Activated CD4-positive, CD25-positive, alpha-beta regulatory T cell treated with anti-CD3 and anti-CD28 coated beads, Interleukin-2, amount 50 U/mL, for 72 hours (primary cell): Measurements from ENCODE around the gene RBP5.

Source experiments
- DNase-seq: peaks from one replicate; pipeline ENCODE4 v3.0.0; 2021

RBP5 gene

DNA sequence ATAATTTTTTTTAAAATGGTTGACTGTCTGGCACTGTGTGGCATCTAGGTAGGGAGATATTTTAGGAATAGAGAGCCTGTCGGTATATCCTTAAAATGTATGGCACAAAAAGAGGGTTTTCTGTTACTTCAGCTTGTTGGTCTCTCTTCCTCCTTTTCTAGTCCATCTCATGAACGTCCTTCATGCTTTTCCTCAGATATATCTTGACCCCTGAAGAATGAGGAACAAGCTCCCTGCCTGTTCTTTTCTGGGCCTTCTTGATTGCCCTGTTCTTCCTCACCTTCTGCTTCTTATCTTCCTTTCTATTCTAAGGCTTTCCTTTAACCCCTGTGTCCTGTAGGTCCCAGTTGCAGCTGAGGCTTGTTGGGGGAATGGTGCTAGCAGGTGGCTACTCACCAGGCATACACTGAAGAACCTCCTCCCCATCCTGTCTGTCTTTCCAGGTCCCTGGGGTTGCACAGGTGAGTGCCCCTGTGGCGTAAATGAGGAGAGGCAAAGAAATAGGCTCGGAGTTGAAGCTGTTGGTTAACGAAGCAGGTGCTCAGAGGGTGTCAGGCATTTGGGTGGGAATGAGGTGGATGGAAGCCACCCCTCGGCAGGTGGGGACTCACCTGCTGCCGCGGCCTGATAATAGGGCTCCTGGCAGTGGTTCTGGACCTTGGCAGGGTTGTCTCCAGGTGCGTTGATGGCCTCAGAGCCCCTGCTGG, 29.2 kb downstream of the RBP5 start:
- DNase-seq = peak; percentile 8

DNA sequence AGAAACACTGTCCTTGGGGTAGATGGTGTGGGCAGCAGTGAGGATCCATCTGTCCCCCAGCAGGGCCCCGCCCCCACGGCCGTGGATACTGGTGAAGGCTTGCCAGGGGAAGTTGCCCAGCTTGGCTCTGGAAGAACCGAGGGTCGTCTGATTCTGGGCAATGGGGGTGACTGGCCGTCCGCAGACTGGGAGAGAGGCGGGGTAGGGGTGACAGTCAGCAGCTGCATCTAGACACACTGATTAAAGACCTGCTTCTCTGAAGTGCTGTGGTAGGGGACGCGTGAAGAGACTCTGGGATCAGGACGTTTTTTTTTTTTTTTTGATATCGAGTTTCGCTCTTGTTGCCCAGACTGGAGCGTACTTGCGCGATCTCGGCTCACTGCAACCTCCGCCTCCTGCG, 31.7 kb downstream of the RBP5 start:
- no peak for DNase-seq

DNA sequence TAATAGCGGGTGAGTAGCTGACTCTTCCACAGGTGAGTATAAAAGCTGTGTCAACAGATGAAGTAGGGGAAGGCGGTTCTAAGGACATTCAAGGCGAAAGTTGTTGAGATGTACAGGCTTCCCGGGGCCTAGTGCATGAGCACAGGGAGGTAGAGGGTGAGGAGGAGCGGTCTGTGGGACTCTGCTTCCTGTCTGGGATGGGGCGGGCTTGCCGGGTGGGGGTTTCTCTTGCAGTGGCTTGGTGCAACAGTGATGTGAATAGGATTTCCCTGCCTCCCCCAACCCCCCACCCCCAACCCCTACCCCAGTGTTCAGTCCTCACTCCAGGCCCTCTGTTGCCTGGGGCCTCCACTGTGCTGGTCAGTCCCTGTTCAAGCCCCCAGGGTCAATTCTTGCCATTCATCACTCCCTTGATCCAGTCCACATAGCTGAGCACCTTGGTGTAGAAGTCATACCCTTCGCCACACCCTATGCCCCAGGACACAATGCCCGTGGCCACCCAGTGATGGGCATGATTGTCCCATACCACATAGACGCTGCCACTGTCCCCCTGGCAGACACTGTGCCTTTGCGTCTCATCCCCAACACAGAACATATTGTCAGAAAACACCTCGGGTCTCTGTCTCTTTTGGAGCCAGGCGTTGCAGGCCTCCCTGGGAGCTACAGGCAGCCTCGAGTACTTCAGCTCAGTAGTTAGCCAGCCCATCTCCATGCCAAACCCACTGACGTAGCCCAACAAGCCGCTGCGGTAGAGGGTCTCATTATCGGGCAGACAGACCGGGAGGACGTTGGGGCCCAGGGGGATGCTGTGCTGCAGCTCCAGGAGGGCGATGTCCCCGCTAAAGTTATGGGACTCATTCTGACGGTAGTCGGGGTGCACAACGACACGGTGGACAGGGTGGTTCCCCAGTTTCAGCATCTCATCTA, 32.4 kb downstream of the RBP5 start:
- no peak for DNase-seq

GRCh38 chr12:7093892-7094291, 34.8 kb downstream of the RBP5 start:
- DNase-seq = no peak

GRCh38 chr12:7093486-7093885, 35.2 kb downstream of the RBP5 start:
- DNase-seq = no peak

DNA sequence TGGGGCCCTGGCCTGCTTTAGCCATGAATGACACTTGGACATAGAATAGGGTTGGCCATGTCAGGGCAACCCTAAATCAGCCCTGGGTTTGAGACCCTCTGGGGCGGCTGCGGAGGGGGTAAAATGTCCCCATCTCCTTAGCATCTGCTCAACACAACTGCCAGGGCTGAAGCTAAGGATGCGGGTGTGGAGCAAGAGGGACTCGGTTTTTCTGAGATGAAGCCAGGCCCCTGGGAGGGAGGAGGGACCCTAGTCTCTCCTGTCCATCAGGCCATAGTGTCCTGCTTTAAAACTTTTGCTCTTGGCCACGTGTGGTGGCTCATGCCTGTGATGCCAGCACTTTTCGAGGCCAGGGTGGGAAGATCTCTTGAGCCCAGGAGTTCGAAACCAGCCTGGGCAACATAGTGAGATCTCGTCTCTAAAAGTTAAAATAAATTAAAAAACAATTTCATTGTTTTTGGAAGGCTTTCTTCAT, 35.7 kb downstream of the RBP5 start:
- DNase-seq = no peak

DNA sequence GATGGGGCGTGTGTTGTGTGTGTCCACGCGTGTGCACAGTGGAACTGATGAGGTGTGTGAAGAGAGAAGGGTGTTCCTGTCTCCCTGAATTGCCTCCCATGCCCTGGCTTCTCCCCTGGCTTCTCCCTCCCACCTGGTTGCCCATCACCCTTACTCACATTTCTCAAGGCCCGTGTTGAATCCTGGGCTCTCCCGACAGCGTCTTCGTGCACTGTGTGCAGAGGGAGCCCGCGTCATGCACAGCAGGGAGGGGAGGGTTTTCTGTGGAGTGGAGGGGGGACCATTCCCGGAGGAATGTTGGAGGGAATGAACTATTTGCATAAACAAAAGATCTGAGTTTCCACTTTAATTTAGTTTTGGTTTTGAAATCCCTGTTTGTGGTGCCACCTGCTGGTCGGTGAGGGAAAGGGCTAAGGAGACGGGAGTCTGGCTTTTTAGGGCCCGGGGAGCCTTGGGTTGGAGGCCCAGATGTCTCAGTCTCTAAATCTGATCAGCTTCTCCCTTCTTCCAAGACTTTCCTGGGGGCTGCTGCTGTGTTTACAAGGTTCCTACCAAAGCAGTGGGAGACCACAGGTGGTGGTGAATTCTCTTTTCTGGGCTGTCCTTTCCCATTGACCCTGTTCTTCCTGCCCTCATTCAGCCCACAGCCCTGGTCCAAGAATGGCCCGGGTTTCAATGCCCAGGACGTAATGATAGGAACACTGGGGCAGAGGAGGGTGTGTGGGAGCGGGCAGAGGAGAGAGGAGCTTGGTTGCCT, 36.3 kb downstream of the RBP5 start, which contains the start of gene C1R:
TSS of gene C1R (minus strand) at position 217 of the 757 bp plus-strand sequence. CDS start at position 160, 57 bp downstream.
- DNase-seq = peak; percentile 72

DNA sequence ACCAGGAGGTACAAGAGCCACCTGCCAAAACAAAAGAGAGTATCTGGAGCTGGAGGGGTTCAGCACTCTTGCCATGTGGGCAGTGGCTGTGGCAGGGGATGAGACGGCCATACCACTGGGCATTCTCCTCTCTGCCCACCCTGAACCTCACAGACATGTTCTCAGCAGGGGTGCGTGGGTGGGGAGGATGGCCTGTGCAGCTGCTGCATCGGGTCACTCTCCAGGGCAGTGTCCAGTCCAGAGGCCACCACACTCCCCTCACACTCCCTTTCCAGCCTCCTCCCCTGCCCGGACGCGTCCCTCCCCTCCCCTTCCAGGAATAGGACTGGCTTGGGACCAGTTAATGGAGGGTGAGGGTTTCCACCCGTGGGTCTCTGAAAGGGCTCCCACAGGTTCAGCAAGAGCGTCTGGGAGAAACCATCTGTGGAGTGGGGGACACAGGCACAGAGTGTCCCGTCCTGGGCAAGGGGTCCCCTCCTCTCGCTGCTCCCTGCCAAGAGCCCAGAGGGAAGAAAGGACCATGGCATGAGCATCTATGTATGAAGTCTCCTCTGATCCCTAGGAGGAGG, 36.9 kb downstream of the RBP5 start:
- no peak for DNase-seq

GRCh38 chr12:7091171-7091570, 37.5 kb downstream of the RBP5 start:
- no peak for DNase-seq

DNA sequence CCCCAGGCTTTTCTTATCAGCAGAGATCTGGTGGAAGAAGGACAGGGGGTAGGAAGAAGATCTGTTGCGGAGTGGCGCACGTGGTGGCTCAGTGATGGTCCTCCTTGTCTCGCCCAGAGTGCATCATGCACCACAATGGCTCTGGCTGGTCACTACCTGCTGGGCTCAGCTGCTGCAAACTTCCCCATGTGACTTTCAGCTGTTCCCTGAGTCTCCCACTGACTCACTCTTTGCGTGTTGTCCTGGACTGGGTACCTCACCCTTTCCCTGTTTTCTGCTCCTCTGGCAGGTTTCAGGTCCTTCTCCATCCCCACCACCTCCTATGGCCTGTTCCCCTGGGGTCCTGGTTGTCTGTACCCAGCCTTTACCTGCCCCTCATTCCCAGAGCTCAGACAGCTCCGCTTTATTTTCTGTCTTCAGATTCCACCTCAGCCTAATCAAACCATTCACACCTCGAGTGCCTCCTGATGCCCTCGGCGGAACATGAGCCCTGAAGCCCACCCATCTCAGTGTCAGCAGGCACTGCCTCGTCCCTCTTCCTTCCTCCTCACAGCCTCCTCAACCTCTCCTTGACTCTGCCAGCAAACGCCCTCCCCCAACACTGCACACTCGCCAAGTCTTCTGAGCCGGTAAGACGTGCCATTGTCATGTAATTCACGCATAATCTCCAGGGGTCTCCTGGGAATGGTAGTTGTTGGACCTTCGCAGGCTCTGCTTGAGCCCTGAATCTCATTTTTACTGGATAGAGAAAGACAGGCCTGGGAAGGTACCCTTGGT, 38.3 kb downstream of the RBP5 start:
- no peak for DNase-seq

- DNase-seq = no peak
Measured at GRCh38 chr12:7089196-7089871, 39.4 kb downstream of the RBP5 start.

DNA sequence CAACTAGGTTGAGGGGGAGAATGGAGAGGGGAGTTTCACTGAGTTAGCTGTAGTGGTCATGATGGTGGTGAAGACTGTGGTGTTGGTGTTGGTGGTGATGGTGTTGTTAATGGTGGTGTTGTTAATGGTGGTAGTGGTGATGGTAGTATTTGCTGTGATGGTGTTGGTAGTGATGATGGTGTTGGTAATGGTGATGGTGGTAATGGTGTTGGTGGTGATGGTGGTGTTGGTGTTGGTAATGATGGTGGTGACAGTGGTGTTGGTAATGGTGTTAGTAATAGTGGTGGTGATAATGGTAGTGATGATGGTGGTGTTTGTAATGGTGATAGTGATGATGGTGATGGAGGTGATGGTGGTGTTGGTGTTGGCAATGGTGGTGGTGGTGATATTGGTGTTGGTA, 45.6 kb downstream of the RBP5 start:
- DNase-seq = no peak

DNA sequence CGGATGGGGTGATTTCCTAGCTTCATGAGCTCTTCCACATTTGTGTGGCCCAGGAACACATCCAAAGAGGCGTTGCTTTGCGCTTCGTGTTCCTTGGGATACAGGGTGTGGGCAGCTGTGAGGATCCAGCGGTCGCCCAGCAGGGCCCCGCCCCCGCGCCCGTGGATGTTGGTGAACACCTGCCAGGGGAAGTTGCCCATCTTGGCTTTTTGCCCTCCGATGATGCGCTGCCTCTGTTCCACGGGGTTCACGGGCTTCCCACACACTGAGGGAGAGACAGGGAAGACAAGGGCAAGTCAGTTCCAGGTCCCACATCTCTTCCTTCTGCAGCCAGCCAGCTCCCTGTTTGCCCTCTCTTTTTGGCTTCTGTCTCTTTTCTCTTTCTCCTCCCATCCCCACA, 47.7 kb downstream of the RBP5 start:
- DNase-seq = no peak

DNA sequence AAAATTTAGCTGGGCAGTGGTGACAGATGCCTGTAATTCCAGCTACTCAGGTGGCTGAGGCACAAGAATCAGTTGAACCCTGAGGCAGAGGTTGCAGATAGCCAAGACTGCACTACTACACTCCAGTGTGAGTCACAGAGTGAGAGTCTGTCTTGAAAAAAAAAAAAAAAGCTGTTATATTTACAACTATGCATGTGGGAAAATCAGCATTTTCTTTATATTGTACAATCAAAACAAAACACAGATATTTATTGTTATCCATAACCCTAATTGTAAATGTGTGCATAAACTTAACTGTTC, 48.9 kb downstream of the RBP5 start:
- DNase-seq = no peak

GRCh38 chr12:7078163-7078562, 50.5 kb downstream of the RBP5 start:
- no peak for DNase-seq

GRCh38 chr12:7076493-7076892, 52.2 kb downstream of the RBP5 start:
- DNase-seq = no peak

DNA sequence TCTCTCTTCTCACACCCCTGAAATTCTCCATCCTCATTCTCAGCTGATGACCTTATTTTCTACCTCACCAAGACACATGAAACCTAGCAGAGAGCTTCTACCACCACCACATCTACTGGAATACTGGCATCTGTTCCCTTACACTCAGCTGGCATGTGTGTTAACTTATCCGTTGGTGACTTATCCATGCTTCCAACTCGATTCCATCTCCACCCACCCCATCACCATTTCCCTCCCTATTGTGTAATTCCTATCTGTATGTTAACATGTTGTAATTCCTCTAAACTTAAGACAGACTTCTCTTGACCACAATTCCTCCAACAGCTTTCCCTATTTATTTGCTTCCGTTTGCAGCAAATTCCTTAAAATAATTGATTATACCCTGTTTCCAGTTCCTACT, 52.8 kb downstream of the RBP5 start:
- DNase-seq = no peak

GRCh38 chr12:7075518-7075917, 53.2 kb downstream of the RBP5 start:
- no peak for DNase-seq

GRCh38 chr12:7073946-7074345, 54.7 kb downstream of the RBP5 start:
- DNase-seq = no peak
